Ishikawa (cell line): ENCODE measurements around the gene LRRC8C.

Source experiments
- CEBPB ChIP-seq: IDR thresholded peaks from 2 replicates; pipeline ENCODE4 v1.6.1; 2012
- CREB1 ChIP-seq: IDR thresholded peaks from 2 replicates; pipeline ENCODE4 v1.6.1; 2012; ENCODE audit warnings: low read depth
- EGR1 ChIP-seq: IDR thresholded peaks from 2 replicates; pipeline ENCODE4 v1.6.1; 2012
- EP300 ChIP-seq: IDR thresholded peaks from 2 replicates; pipeline ENCODE4 v1.6.1; 2012; ENCODE audit warnings: borderline replicate concordance
- FOXM1 ChIP-seq: IDR thresholded peaks from 2 replicates; pipeline ENCODE4 v1.6.1; 2012; ENCODE audit warnings: low read depth, borderline replicate concordance
- NFIC ChIP-seq: IDR thresholded peaks from 2 replicates; pipeline ENCODE4 v1.6.1; 2012
- RAD21 ChIP-seq: IDR thresholded peaks from 2 replicates; pipeline ENCODE4 v1.6.1; 2012; ENCODE audit warnings: low read depth
- TAF1 ChIP-seq: IDR thresholded peaks from 2 replicates; pipeline ENCODE4 v1.6.1; 2012; ENCODE audit warnings: low read depth, mild to moderate bottlenecking
- TCF12 ChIP-seq: IDR thresholded peaks from 2 replicates; pipeline ENCODE4 v1.6.1; 2012; ENCODE audit warnings: low read depth
- TEAD4 ChIP-seq: IDR thresholded peaks from 2 replicates; pipeline ENCODE4 v1.6.1; 2012
- YY1 ChIP-seq: IDR thresholded peaks from 2 replicates; pipeline ENCODE4 v1.6.1; 2012; ENCODE audit warnings: low read depth
- ZBTB7A ChIP-seq: IDR thresholded peaks from 2 replicates; pipeline ENCODE4 v1.6.1; 2012; ENCODE audit warnings: low read depth
- TF ChIP-seq, protein P1 (sequence below): IDR thresholded peaks from 2 replicates; pipeline ENCODE4 v1.6.1; 2012
- TF ChIP-seq, protein P2 (sequence below): IDR thresholded peaks from 2 replicates; pipeline ENCODE4 v1.6.1; 2012
- TF ChIP-seq, protein P3 (sequence below): IDR thresholded peaks from 2 replicates; pipeline ENCODE4 v1.6.1; 2012; ENCODE audit warnings: low read depth, mild to moderate bottlenecking

The LRRC8C gene

DNA sequence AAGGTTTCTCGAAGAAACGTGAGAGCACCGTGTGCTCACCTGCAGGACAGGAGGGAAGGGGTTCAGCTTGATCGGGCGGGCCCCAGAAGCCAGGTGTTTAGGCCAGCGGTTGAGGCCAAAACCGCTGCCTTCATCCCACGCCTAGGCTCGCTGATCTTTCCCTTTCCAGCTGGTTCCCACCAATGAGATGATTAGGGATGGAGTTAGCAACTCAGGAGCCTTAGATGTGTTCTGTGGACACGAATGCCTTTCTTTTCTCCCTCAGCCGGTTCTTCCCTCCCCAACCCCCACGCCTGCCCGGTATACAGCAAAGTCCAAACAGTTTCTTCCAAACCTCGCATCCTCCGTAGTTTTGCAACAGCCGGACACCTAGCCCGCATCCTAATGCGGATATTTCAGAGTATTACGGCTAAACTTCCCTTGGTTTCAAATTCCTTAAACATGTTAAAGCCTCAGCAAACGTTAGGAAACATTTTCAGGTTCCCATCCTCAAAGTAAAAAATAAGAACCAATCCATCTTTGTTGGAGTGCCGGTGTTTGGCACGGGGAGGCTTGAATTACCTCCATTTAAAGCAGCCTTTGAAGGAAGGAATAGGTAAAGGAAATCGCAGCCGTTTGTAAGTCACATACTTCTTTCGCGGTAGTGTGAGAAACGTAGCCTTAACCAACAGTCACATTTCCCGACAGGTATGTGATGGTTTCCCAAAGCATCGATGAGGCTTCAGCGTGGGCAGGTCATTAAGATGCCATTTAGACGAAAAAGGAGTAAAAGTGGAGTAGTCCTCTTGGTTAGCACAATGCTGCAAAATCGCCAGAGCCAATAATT, 1.1 kb downstream of the LRRC8C start:
- TF ChIP-seq YY1 (no peak), ZBTB7A (no peak), TEAD4 (no peak), EGR1 (no peak), RAD21 (no peak), FOXM1 (no peak)
- TF ChIP-seq, protein P1, sequence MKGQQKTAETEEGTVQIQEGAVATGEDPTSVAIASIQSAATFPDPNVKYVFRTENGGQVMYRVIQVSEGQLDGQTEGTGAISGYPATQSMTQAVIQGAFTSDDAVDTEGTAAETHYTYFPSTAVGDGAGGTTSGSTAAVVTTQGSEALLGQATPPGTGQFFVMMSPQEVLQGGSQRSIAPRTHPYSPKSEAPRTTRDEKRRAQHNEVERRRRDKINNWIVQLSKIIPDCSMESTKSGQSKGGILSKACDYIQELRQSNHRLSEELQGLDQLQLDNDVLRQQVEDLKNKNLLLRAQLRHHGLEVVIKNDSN, result no peak

DNA sequence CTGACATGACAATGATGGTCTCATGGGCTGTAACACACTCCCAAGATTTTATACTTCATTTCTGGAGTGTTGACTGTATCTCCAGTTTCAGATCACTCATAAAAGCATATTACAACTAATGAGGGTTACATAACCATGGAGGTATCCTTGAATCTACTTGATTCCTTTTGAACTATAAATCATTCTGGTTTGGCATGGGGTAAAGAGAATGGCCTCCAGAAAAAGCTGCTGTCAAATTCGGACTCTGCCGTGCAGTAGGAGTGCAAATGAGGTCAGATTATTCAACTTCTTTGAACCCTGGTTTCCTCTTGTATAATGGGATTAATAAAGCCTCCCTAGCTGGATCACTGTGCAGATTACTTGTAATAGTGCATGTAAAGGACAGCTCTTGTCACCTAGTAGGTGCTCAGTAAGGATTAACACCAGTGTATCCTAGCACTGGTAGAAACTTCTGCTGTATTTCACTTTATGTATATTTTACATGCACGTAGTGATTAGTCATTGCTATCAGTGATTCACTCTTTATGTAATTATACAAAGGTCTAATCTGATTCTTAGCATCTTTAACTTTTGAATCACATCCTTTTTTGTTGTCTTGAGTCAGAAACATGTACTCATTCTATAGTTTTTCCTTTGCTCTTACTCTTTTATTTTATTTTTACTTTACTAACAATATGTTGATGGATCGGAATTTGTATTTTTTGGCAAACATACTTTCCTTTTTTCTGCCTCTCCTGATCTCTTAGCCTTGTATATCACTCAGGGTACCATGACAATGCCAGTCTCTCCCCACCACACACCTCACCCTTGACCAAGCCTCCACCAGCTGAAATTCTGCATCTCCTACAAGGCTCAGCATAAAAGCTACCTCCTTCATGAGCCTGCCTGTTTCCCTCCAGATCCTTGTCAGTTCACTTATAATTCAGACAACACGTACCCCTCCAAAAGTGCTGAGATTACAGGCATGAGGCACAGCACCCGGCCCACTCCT, 3.2 kb downstream of the LRRC8C start:
- no peak for TF ChIP-seq TEAD4
- TF ChIP-seq TAF1, result no peak
- no peak for TF ChIP-seq TCF12
- TF ChIP-seq EGR1, result no peak
- TF ChIP-seq, protein P2, sequence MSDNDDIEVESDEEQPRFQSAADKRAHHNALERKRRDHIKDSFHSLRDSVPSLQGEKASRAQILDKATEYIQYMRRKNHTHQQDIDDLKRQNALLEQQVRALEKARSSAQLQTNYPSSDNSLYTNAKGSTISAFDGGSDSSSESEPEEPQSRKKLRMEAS, result no peak
- no peak for TF ChIP-seq CREB1
- TF ChIP-seq ZBTB7A, result no peak
- TF ChIP-seq FOXM1, result no peak
- TF ChIP-seq EP300, result no peak

DNA sequence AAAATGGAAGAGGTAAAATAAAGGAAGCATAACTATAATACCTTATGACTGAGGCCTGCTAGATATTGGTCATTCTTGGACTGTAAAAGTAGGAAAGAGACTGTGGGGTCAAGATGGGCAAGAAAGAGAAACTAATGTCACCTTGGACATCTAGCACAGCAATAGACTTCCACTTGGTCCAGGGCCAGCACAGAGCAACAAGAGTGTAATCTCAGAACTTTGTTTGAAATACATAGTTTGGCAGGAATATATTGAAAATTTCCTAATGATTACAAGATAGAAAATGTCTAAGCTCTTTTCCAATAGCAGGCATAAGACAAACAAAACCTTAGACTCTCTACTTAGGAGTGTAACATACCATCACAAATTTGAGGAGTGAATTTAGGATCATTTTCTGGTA, 4.6 kb downstream of the LRRC8C start:
- TF ChIP-seq EP300, result no peak
- TF ChIP-seq, protein P3, sequence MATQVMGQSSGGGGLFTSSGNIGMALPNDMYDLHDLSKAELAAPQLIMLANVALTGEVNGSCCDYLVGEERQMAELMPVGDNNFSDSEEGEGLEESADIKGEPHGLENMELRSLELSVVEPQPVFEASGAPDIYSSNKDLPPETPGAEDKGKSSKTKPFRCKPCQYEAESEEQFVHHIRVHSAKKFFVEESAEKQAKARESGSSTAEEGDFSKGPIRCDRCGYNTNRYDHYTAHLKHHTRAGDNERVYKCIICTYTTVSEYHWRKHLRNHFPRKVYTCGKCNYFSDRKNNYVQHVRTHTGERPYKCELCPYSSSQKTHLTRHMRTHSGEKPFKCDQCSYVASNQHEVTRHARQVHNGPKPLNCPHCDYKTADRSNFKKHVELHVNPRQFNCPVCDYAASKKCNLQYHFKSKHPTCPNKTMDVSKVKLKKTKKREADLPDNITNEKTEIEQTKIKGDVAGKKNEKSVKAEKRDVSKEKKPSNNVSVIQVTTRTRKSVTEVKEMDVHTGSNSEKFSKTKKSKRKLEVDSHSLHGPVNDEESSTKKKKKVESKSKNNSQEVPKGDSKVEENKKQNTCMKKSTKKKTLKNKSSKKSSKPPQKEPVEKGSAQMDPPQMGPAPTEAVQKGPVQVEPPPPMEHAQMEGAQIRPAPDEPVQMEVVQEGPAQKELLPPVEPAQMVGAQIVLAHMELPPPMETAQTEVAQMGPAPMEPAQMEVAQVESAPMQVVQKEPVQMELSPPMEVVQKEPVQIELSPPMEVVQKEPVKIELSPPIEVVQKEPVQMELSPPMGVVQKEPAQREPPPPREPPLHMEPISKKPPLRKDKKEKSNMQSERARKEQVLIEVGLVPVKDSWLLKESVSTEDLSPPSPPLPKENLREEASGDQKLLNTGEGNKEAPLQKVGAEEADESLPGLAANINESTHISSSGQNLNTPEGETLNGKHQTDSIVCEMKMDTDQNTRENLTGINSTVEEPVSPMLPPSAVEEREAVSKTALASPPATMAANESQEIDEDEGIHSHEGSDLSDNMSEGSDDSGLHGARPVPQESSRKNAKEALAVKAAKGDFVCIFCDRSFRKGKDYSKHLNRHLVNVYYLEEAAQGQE, result no peak
- no peak for TF ChIP-seq RAD21
- TF ChIP-seq TCF12, result no peak
- TF ChIP-seq NFIC, result no peak
- no peak for TF ChIP-seq FOXM1
- TF ChIP-seq EGR1, result no peak
- no peak for TF ChIP-seq TAF1
- TF ChIP-seq CEBPB, result no peak

DNA sequence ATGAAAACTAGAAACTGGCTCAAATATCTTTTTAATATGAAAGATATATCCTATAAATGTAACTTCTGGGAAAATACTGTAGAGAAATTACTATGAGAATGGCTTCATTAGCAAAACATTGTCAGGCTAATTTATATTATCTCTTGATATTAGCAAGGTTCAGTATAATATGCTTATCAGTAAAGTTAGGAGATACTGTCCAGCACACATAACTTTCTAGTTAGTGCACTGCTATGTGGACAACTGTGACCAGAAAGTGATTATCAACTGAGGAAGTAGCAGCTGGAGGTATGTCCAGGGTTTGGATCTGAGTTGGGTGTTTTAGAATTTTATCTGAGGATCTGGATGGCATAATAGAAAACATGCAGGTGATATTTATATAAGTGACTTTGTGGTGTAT, 7.5 kb downstream of the LRRC8C start:
- TF ChIP-seq CREB1, result no peak
- TF ChIP-seq NFIC, result no peak
- TF ChIP-seq EGR1, result no peak
- TF ChIP-seq, protein P1, result no peak

DNA sequence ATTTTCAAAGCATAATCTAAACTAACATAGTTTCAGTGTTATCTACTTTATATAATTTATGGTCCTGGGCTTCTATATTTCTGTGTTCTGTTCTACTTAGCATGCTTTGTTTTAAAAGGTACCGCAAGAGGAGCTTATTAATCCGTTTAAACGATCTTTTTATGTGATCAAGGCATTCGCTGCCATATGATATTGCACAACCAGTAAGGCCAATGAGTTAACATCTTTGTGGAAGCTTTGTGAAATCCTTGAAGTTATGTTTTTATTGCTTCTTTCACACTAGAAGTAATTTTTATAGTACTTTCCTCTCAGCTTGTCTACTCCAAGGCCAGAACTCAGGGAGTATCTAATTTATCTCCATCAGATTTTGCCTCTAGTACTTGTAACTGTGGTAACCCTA, 8.9 kb downstream of the LRRC8C start:
- TF ChIP-seq TEAD4 (no peak), EP300 (no peak), NFIC (no peak), FOXM1 (no peak), EGR1 (no peak), ZBTB7A (no peak), CEBPB (no peak), TAF1 (no peak), YY1 (no peak), TCF12 (no peak), CREB1 (no peak), RAD21 (no peak)
- TF ChIP-seq, protein P2, result no peak
- TF ChIP-seq, protein P3, result no peak
- TF ChIP-seq, protein P1, result no peak
